ACHN (cell line): ENCODE data around the gene CHAF1A.

ENCODE experiments used
- DNase-seq: peaks from one replicate; pipeline ENCODE4 v3.0.0-alpha.2; 2015
- in situ Hi-C: cut with HindIII; loops from 2 replicates; pipeline ENCODE4 v1.10.0; 2017; ENCODE audit warnings: low sequenced_read_pairs, low pct_ligation_motif_present, low pct_unique_long_range_greater_than_20kb

CHAF1A gene

GRCh38 chr19:4425537-4425936 lies 23.1 kb downstream of the CHAF1A start:
- in situ Hi-C loops = no loop called here
- DNase-seq = no peak

- DNase-seq = no peak
- in situ Hi-C loops = no loop called here
These were observed 26.0 kb downstream of the CHAF1A start for GRCh38 chr19:4428326-4428975.

GRCh38 chr19:4429256-4429655 lies 26.8 kb downstream of the CHAF1A start:
- in situ Hi-C loops = no loop called here
- no peak for DNase-seq

- DNase-seq = no peak
- in situ Hi-C loops = no loop called here
These were observed 27.3 kb downstream of the CHAF1A start for GRCh38 chr19:4429771-4430171.

DNA sequence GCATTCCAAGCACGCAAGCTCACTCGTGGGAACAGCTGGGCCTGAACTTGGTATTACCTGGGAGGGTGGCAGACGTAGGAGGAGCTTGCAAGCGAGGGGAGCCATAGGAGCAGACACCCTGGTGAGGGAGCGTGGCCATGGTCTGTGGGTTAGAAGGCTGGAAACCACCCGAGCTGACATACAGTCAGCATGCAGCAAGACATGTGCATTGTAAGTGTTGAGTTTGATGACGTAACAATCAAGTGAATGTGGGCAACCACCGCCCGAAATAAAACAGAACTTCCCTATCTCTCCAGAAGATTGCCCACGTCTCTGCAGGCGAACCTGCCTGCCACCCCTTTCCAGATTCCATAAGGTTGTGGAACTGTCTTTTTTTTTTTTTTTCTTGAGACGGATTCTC lies 28.3 kb downstream of the CHAF1A start:
- DNase-seq = no peak
- in situ Hi-C loops = no loop called here

DNA sequence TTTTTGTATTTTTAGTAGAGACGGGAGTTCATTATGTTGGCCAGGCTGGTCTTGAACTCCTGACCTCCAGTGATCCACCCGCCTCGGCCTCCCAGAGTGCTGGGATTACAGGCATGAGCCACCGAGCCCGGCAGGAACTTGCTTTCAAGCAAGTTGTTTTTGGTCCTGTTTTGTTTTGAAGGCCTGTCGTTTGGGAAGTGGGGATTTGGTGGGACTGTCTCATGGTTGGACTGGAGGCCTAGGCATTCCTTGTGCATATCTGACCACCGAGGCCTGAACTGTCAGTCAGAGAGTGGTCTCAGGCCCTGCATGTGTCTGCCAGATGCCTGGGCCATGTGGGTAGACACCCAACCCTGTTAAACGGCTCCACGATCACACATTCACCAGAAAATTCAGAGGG lies 28.9 kb downstream of the CHAF1A start:
- in situ Hi-C loops = no loop called here
- DNase-seq = no peak

DNA sequence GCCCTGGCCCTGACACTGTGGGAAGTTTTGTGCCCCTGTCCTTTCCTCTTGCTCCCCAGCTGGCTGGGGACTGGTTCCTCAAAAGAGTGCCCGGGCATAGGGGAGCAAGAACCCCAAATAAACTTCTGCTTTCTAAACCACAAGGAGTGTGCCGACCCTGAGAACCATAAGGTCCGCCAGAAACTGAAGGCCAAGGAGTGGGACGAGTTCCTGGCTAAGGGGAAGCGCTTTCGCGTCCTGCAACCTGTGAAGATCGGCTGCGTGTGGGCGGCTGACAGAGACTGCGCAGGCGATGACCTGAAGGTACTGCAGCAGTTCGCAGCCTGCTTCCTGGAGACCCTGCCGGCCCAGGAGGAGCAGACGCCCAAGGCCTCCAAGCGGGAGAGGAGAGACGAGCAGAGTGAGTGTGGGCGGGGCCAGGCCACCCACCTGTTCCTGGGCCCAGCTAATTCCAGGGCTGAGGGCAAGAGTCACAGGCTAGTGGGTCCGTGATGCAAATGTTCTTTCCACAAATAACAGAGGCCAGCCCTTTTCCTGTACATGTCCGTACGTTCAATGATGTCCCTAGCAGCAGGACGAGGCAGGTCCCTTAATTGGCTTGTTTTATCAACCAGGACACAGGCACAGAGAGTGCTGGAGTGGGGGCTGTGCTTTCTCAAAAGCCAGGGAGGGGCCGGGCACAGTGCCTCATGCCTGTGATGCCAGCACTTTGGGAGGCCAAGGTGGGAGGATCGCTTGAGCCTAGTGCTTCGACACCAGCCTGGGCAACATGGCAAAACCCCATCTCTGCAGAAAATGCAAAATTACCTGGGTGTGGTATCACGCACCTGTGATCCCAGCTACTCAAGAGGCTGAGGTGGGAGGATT lies 29.6 kb downstream of the CHAF1A start:
- in situ Hi-C loops = no loop called here
- no peak for DNase-seq

DNA sequence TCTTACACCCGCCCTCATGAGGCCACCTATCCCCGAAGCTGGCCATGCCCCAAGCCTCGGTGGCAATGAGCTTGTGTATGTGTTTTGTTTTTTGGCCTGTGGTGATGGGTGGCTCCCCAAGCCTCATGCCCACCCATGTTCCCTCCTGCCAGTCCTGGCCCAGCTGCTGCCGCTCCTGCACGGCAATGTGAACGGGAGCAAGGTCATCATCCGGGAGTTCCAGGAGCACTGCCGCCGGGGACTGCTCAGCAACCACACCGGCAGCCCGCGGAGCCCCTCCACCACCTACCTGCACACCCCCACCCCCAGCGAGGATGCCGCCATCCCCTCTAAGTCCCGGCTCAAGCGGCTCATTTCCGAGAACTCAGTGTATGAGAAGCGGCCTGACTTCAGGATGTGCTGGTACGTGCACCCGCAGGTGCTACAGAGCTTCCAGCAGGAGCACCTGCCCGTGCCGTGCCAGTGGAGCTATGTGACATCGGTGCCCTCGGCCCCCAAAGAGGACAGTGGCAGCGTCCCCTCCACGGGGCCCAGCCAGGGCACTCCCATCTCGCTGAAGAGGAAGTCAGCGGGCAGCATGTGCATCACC lies 30.6 kb downstream of the CHAF1A start:
- in situ Hi-C loops = no loop called here
- DNase-seq = no peak

GRCh38 chr19:4434391-4434790 lies 32.0 kb downstream of the CHAF1A start:
- DNase-seq = no peak
- in situ Hi-C loops = no loop called here

DNA sequence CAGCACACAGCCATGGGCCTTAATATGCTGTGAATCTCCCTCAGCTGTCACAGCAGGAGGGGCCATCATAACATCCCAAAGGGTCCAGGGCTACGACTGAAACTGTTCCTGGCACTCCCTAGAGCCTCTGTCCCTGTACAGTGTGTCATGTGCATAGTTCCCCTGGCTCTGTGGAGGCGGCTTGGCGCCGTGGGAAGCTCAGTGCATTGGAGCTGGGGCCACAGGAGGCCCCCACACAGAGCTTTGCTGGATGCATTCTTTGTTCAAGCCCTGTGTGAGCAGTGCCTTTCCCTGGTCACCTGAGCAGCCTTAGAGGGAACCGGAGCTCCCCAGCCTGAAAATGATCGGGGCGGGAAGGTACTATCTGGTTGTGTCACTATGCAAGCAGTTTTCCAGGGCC lies 33.8 kb downstream of the CHAF1A start:
- in situ Hi-C loops = no loop called here

DNA sequence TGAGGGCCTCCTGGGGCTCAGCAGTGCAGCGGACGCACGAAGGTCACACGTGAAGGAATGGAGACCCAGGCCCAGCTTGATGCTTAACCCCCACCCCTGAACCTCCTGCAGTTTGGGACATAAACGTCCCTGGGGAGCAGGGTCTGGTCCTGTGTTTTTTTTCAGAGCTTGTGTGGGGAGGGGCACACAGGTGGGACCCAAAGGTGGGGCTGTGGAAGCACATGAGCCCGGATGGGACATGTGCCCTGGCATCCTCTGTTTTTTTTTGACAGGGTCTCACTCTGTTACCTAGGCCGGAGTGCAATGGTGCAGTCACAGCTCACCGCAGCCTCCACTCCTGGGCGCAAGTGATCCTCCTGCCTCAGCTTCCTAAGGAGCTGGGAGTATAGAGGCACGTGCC lies 34.7 kb downstream of the CHAF1A start:
- in situ Hi-C loops = no loop called here
- DNase-seq = no peak

More for the DNA sequence above, 33.8 kb downstream of the CHAF1A start:
- no peak for DNase-seq

DNA sequence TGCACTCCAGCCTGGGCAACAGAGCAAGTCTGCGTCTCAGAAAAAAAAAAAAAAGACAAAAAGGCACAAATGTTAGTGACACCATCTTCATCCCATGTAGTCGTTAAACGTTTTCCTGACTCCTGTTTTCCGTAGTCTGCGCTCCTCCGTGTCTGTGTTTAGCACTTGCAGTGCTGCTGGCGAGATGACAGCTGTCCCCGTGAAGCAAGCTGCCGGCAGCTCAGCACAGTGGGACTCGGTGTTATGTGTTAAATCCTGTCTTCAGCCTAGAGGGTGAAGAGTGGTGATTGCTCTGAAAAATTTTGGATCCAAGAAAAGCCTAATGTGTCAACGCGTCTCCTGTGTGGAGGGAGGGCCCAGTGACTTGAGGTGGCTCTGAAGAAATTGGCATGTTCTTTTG lies 36.8 kb downstream of the CHAF1A start:
- in situ Hi-C loops = no loop called here
- DNase-seq = no peak

DNA sequence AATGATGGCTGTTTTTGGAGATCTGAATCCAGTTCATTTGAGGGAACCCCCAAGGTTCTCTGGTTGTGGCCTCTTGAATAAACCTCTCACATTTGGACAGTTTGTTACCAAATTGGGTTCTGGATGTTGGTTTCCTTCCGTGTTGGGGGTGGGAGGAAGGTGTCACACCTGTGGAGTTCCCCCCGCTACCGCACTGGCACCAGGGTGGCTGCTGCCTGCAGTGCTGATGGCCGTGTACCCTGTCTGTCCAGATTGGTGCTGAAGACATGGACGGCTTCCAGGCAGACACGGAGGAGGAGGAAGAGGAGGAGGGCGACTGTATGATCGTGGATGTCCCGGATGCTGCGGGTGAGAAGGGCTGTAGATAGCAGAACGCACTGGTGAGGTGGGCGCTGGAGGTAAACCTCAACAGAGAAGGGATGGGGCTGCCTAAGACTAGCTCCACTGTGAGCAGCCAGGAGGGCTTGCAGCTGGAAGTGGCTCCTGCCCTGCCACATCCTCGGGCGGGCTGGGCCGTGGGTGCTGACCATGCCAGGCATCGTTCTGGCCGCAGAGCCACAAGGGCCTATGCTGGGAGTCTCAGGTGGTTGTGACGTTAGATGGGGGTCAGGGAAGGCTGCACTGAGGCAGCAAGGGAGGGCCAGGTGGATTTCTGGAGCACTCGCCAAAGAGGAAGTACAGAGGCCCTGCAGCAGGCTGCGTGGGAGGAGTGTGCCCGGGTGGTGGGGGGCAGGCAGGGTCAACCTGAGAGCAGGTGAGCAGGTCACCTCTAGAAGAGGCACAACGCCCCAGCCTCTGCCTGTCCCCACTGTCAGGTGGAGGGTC lies 39.8 kb downstream of the CHAF1A start:
- in situ Hi-C loops = no loop called here

DNA sequence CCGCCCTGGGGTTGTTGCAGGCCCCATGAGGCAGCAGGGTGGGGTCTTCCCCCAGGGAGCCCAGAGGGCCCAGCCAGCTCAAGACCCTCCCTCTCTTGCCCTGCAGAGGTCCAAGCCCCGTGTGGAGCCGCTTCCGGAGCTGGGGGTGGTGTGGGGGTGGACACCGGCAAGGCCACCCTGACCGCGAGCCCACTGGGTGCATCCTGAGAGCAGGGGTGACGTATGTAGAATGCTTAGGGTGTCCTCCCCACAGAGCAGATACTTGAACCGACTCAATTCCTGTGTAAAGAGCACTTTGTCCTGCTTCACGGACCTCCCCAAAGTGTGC lies 40.3 kb downstream of the CHAF1A start:
- DNase-seq = no peak
- in situ Hi-C loops = no loop called here

More for the DNA sequence above, 39.8 kb downstream of the CHAF1A start:
- DNase-seq = no peak

DNA sequence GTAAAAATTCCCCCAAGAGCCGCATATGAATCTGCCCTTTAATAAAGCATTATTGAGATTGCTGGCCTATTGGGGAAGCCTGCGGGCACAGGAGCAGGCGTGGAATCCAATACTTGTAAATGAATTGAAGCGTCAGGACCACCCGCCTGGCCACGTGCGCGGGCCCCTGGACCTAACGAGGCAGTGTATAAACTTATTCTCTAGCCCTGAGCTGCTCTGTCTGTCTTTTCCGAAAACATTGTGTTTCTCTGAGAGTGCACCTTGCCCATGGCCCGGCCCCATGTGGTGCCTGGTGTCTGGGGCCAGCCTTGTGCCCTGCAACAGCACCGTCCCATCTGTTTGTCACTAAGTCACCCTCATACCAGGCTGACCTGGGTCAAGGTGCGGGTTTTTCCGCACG lies 40.7 kb downstream of the CHAF1A start:
- no peak for DNase-seq
- in situ Hi-C loops = no loop called here

DNA sequence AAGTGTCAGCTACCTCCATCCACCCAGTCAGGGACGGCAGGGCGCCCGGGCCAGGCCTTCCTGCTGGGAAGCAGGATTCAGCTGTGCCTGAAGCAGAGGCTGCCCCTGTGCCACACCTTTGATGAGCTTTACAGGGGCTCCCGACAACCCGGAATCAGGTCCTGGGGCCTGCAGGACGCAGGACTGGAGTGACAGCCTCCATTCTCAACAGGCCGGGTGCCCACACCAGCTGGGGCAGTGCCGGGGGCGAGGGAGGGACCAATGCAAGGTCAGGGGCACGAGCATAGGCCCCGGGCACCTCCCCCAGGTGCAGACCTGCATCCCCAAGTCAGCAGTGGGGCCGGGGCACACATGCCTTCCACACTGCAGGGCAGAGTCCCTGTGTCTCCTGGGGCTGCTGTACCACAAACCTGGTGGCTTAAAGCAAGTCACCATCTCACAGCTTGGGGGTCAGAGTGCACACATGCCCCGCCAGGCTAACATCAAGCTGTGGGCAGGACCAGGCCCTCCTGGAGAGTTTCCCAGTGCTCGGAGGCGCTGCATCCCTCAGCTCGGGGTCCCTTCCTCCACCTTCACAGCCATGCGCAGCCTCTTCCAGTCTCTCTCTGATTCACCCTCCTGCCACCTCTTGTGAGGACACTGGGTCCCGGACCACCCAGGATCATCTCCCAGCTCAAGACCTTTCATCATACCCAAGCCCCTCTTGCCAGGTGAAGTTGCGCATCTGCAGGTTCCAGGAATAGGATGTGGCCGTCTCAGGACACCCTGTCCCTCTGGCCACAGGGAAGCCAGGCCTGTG lies 41.7 kb downstream of the CHAF1A start:
- no peak for DNase-seq
- in situ Hi-C loops = no loop called here

GRCh38 chr19:4444765-4445741 lies 42.6 kb downstream of the CHAF1A start:
- in situ Hi-C loops = no loop called here
- no peak for DNase-seq
